WTC11 (cell line): Measurements from ENCODE around the gene GCM1. TPM values are rescaled to one million over a fixed set of nuclear protein-coding genes. Genes with fewer than 3 reads are reported as not detected.
A peak's percentile ranks its signal among the peaks of the same experiment; 100 is the strongest.

ENCODE experiments used
- ATAC-seq: fragments of 200-7000 bp; cut with Tn5 transposase; 2 replicates; pipeline ENCODE4 v1.10.0; 2021; ENCODE audit warnings: mild to moderate bottlenecking, moderate library complexity
- CTCF ChIA-PET: fragments of 300-600 bp; sonication (Branson Sonifier 250); formaldehyde crosslinking; loops from one replicate; lab custom pipeline; 2021; ENCODE audit warnings: antibody characterized with exemption; lab: Charles Lee
- POLR2A ChIA-PET: fragments of 350-600 bp; sonication (Branson Sonifier 250); formaldehyde crosslinking; loops from one replicate; lab custom pipeline; 2021; ENCODE audit warnings: antibody characterized with exemption; lab: Charles Lee
- DNase-seq: peaks from one replicate; pipeline ENCODE4 v3.0.0; 2021; ENCODE audit warnings: low spot score
- H3K27ac Mint-ChIP-seq: 2 replicates; pipeline ENCODE4 v1.8.0; 2021; ENCODE audit warnings: mixed read lengths
- H3K27me3 Mint-ChIP-seq: 2 replicates; pipeline ENCODE4 v1.8.0; 2021; ENCODE audit warnings: low read depth, mild to moderate bottlenecking, moderate library complexity, mixed read lengths
- H3K36me3 Mint-ChIP-seq: 2 replicates; pipeline ENCODE4 v1.8.0; 2021; ENCODE audit warnings: mixed read lengths
- H3K4me1 Mint-ChIP-seq: 2 replicates; pipeline ENCODE4 v1.8.0; 2022; ENCODE audit warnings: mixed read lengths
- H3K4me3 Mint-ChIP-seq: 2 replicates; pipeline ENCODE4 v1.8.0; 2021; ENCODE audit warnings: mild to moderate bottlenecking, moderate library complexity, mixed read lengths
- H3K9me3 Mint-ChIP-seq: 2 replicates; pipeline ENCODE4 v1.8.0; 2021; ENCODE audit warnings: mixed read lengths
- AFF4 ChIP-seq: sonication (generic); formaldehyde crosslinking; IDR thresholded peaks from 2 replicates; pipeline ENCODE4 v1.8.1; 2023; ENCODE audit warnings: mild to moderate bottlenecking, missing genetic modification reagents, borderline replicate concordance
- CREM ChIP-seq: sonication (generic); formaldehyde crosslinking; IDR thresholded peaks from 2 replicates; pipeline ENCODE4 v1.8.1; 2022; ENCODE audit warnings: mild to moderate bottlenecking, missing genetic modification reagents, moderate library complexity
- FOXP4 ChIP-seq: sonication (generic); formaldehyde crosslinking; IDR thresholded peaks from 2 replicates; pipeline ENCODE4 v1.8.0; 2022; ENCODE audit warnings: mild to moderate bottlenecking, missing genetic modification reagents
- GABPB1 ChIP-seq: sonication (generic); formaldehyde crosslinking; IDR thresholded peaks from 2 replicates; pipeline ENCODE4 v1.8.1; 2023; ENCODE audit warnings: mild to moderate bottlenecking, missing genetic modification reagents
- MAX ChIP-seq: sonication (generic); formaldehyde crosslinking; IDR thresholded peaks from 2 replicates; pipeline ENCODE4 v1.8.0; 2022; ENCODE audit warnings: mild to moderate bottlenecking, missing genetic modification reagents
- MYBL2 ChIP-seq: sonication (generic); formaldehyde crosslinking; IDR thresholded peaks from 2 replicates; pipeline ENCODE4 v1.8.1; 2023; ENCODE audit warnings: mild to moderate bottlenecking, moderate library complexity, missing genetic modification reagents
- OVOL2 ChIP-seq: fragments of 250-450 bp; sonication (Bioruptor Pico); IDR thresholded peaks from 2 replicates; pipeline ENCODE4 v1.9.0; 2021; ENCODE audit warnings: mild to moderate bottlenecking, borderline replicate concordance
- PRDM15 ChIP-seq: sonication (generic); formaldehyde crosslinking; IDR thresholded peaks from 2 replicates; pipeline ENCODE4 v1.8.0; 2022; ENCODE audit warnings: missing genetic modification reagents
- PREB ChIP-seq: sonication (generic); formaldehyde crosslinking; IDR thresholded peaks from 2 replicates; pipeline ENCODE4 v1.8.1; 2022; ENCODE audit warnings: mild to moderate bottlenecking, missing genetic modification reagents, moderate library complexity, borderline replicate concordance
- SMAD4 ChIP-seq: sonication (generic); formaldehyde crosslinking; IDR thresholded peaks from 2 replicates; pipeline ENCODE4 v1.8.0; 2022; ENCODE audit warnings: mild to moderate bottlenecking, missing genetic modification reagents
- SP1 ChIP-seq: sonication (generic); formaldehyde crosslinking; conservative IDR thresholded peaks from 2 replicates; pipeline ENCODE4 v1.8.1; 2022; ENCODE audit warnings: missing genetic modification reagents
- STAT6 ChIP-seq: sonication (generic); formaldehyde crosslinking; conservative IDR thresholded peaks from 2 replicates; pipeline ENCODE4 v1.8.1; 2023; ENCODE audit warnings: mild to moderate bottlenecking, low read depth, missing genetic modification reagents, moderate library complexity
- ZMAT4 ChIP-seq: fragments of 250-450 bp; sonication (Bioruptor Pico); IDR thresholded peaks from 2 replicates; pipeline ENCODE4 v1.9.0; 2021; ENCODE audit warnings: mild to moderate bottlenecking
- ZNF121 ChIP-seq: sonication (generic); formaldehyde crosslinking; IDR thresholded peaks from 2 replicates; pipeline ENCODE4 v1.8.0; 2023; ENCODE audit warnings: missing genetic modification reagents
- ZNF219 ChIP-seq: sonication (generic); formaldehyde crosslinking; IDR thresholded peaks from 2 replicates; pipeline ENCODE4 v1.8.0; 2023; ENCODE audit warnings: missing genetic modification reagents, mild to moderate bottlenecking, borderline replicate concordance
- ZNF317 ChIP-seq: sonication (generic); formaldehyde crosslinking; IDR thresholded peaks from 2 replicates; pipeline ENCODE4 v1.8.1; 2023; ENCODE audit warnings: low read depth, mild to moderate bottlenecking, moderate library complexity, missing genetic modification reagents, borderline replicate concordance
- ZNF396 ChIP-seq: fragments of 250-450 bp; sonication (Bioruptor Pico); IDR thresholded peaks from 2 replicates; pipeline ENCODE4 v1.8.0; 2021; ENCODE audit warnings: mild to moderate bottlenecking, moderate library complexity, borderline replicate concordance
- ZNF423 ChIP-seq: fragments of 250-450 bp; sonication (Bioruptor Pico); IDR thresholded peaks from 2 replicates; pipeline ENCODE4 v2.1.2; 2022; ENCODE audit warnings: mild to moderate bottlenecking, moderate library complexity
- total RNA-seq: library from RNA; stranded (reverse); gene quantifications from 3 replicates; pipeline ENCODE4 v1.2.3, GENCODE V29; 2021

The GCM1 gene
- total RNA-seq, 1 experiment from 2014 or later = 0.09 TPM

GRCh38 chr6:53134601-53135235 is 13.9 kb downstream of the GCM1 start:
- CTCF ChIA-PET = no interaction called here
- Mint-ChIP-seq H3K4me3 (no peak overlapping the region), H3K4me1 (0 out of 2 replicates have a peak, but pooled peaks cover 4% of the 10 kb centered on the region), H3K27me3 (no peaks in the 10 kb centered on the region), H3K9me3 (no peaks in the 10 kb centered on the region), H3K36me3 (no peaks in the 10 kb centered on the region), H3K27ac (no peak overlapping the region)
- no peak for DNase-seq
- no peak for ATAC-seq
- no peak for TF ChIP-seq MYBL2 (CRISPR knock-in tag)
- TF ChIP-seq ZMAT4 (CRISPR knock-in tag) = no peak
- TF ChIP-seq CREM (CRISPR knock-in tag) = no peak
- TF ChIP-seq ZNF396 (CRISPR knock-in tag) = no peak
- TF ChIP-seq ZNF317 (CRISPR knock-in tag) = no peak
- TF ChIP-seq SMAD4 (CRISPR knock-in tag) = no peak
- TF ChIP-seq MAX = no peak
- TF ChIP-seq ZNF219 = no peak
- peak; percentile 70 for TF ChIP-seq ZNF121 (CRISPR knock-in tag)
- no peak for TF ChIP-seq PREB (CRISPR knock-in tag)
- peak; percentile 89 for TF ChIP-seq GABPB1 (CRISPR knock-in tag)
- no peak for TF ChIP-seq AFF4 (CRISPR knock-in tag)
- TF ChIP-seq SP1 (CRISPR knock-in tag) = no peak
- no peak for TF ChIP-seq ZNF423 (CRISPR knock-in tag)
- no peak for TF ChIP-seq PRDM15 (CRISPR knock-in tag)
- TF ChIP-seq OVOL2 (CRISPR knock-in tag) = no peak
- POLR2A ChIA-PET = no interaction called here

GRCh38 chr6:53133961-53134360 is 14.7 kb downstream of the GCM1 start:
- ATAC-seq (no peak), DNase-seq (no peak)
- no peak overlapping the region for H3K27ac Mint-ChIP-seq
- ChIA-PET CTCF (no interaction called here), POLR2A (no interaction called here)
- 0 out of 2 replicates have a peak, but pooled peaks cover 4% of the 10 kb centered on the region for H3K4me1 Mint-ChIP-seq
- H3K4me3 Mint-ChIP-seq = no peak overlapping the region
- H3K36me3 Mint-ChIP-seq = no peaks in the 10 kb centered on the region
- H3K27me3 Mint-ChIP-seq = no peaks in the 10 kb centered on the region
- H3K9me3 Mint-ChIP-seq = no peaks in the 10 kb centered on the region
- TF ChIP-seq FOXP4 (no peak), STAT6 (CRISPR knock-in tag) (no peak)
